Hepatocyte (in vitro differentiated cells): ENCODE results near the gene ALDH4A1. TPM values are rescaled to one million over a fixed set of nuclear protein-coding genes. Genes with fewer than 3 reads are reported as not detected.

Experiments used
- DNase-seq: peaks from one replicate; pipeline ENCODE4 v3.0.0-alpha.2; 2016; ENCODE audit warnings: low spot score
- H2AFZ ChIP-seq: fragments of 200-600 bp; sonication (generic); 2 replicates; pipeline ENCODE4 v1.6.0; 2016; ENCODE audit warnings: antibody characterized with exemption, mild to moderate bottlenecking
- H3K27ac ChIP-seq: fragments of 200-600 bp; sonication (generic); 2 replicates; pipeline ENCODE4 v1.5.1; 2016; ENCODE audit warnings: mild to moderate bottlenecking
- H3K27me3 ChIP-seq: fragments of 200-600 bp; sonication (generic); 2 replicates; pipeline ENCODE4 v1.6.1; 2016
- H3K36me3 ChIP-seq: fragments of 200-600 bp; sonication (generic); replicated peaks from 2 replicates; pipeline ENCODE4 v1.5.1; 2016; ENCODE audit warnings: low read depth; ENCODE audit not compliant: insufficient read depth
- H3K4me1 ChIP-seq: fragments of 200-600 bp; sonication (generic); 2 replicates; pipeline ENCODE4 v1.5.1; 2016; ENCODE audit warnings: mild to moderate bottlenecking, moderate library complexity; ENCODE audit not compliant: insufficient read depth
- H3K4me2 ChIP-seq: fragments of 200-600 bp; sonication (generic); 2 replicates; pipeline ENCODE4 v1.6.0; 2016
- H3K4me3 ChIP-seq: fragments of 200-600 bp; sonication (generic); 2 replicates; pipeline ENCODE4 v1.5.1; 2016; ENCODE audit warnings: mild to moderate bottlenecking
- H3K79me2 ChIP-seq: fragments of 200-600 bp; sonication (generic); 2 replicates; pipeline ENCODE4 v1.6.0; 2017; ENCODE audit warnings: mild to moderate bottlenecking
- H3K9me2 ChIP-seq: fragments of 200-600 bp; sonication (generic); replicated peaks from 2 replicates; pipeline ENCODE4 v1.6.0; 2017; ENCODE audit warnings: mild to moderate bottlenecking; ENCODE audit not compliant: insufficient read depth
- H3K9me3 ChIP-seq: fragments of 200-600 bp; sonication (generic); 2 replicates; pipeline ENCODE4 v1.5.1; 2016; ENCODE audit warnings: low read depth, mild to moderate bottlenecking
- H4K20me1 ChIP-seq: fragments of 200-600 bp; sonication (generic); 2 replicates; pipeline ENCODE4 v1.6.0; 2016; ENCODE audit warnings: mild to moderate bottlenecking; ENCODE audit not compliant: insufficient read depth, poor library complexity, severe bottlenecking
- CTCF ChIP-seq: fragments of 200-600 bp; sonication (generic); IDR thresholded peaks from 2 replicates; pipeline ENCODE4 v1.5.1; 2016; ENCODE audit warnings: antibody characterized with exemption, mild to moderate bottlenecking; ENCODE audit not compliant: poor library complexity
- EZH2 ChIP-seq: fragments of 200-600 bp; sonication (generic); IDR thresholded peaks from 2 replicates; pipeline ENCODE4 v1.6.1; 2016; ENCODE audit warnings: antibody characterized with exemption, mild to moderate bottlenecking, borderline replicate concordance
- EZH2phosphoT487 ChIP-seq: fragments of 200-600 bp; sonication (generic); IDR thresholded peaks from one replicate; pipeline ENCODE4 v1.6.1; 2018; ENCODE audit warnings: antibody characterized with exemption, mild to moderate bottlenecking, low read depth, moderate library complexity; ENCODE audit not compliant: unreplicated experiment, severe bottlenecking
- WGBS: methylation state at CpG from one replicate; pipeline ENCODE4 v1.1.6; 2016; ENCODE audit warnings: low lambda C conversion rate; ENCODE audit errors: missing lambda C conversion rate; 5-methylcytosine and 5-hydroxymethylcytosine counted together
- polyA plus RNA-seq: library from polyadenylated mRNA; unstranded; fragments of >200 nt; fragmentation: Nextera tagmentation; extraction: Ambion mirVana; gene quantifications from 2 replicates; pipeline ENCODE4 v1.2.1, GENCODE V29; 2016
- total RNA-seq: library from RNA; depleted of rRNA; stranded (reverse); fragments of >200 nt; gene quantifications from 2 replicates; pipeline ENCODE4 v1.2.3, GENCODE V29; 2014

Gene ALDH4A1
- total and polyA plus RNA-seq, 2 experiments from 2014 or later = 41.4 to 49.1 TPM

GRCh38 chr1:18885311-18886002 lies 16.9 kb downstream of the ALDH4A1 start:
- Histone ChIP-seq H3K27me3 (no peaks in the 10 kb centered on the region), H4K20me1 (no peaks in the 10 kb centered on the region), H3K4me1 (no peaks in the 10 kb centered on the region), H3K9me3 (no peaks in the 10 kb centered on the region), H2AFZ (no peak overlapping the region), H3K9me2 (no peaks in the 10 kb centered on the region), H3K79me2 (no peaks in the 10 kb centered on the region), H3K36me3 (no peaks in the 10 kb centered on the region), H3K4me3 (no peak overlapping the region), H3K27ac (no peak overlapping the region), H3K4me2 (no peak overlapping the region)
- WGBS = 94% methylated on average over 17 of the region's 17 CpGs
- no peak for DNase-seq
- TF ChIP-seq EZH2phosphoT487 = no peak
- TF ChIP-seq CTCF = no peak
- no peak for TF ChIP-seq EZH2

- Histone ChIP-seq H3K9me3 (no peaks in the 10 kb centered on the region), H3K9me2 (no peaks in the 10 kb centered on the region), H3K79me2 (no peaks in the 10 kb centered on the region), H3K27ac (no peak overlapping the region), H4K20me1 (no peaks in the 10 kb centered on the region), H3K27me3 (no peaks in the 10 kb centered on the region), H2AFZ (no peak overlapping the region), H3K4me1 (no peaks in the 10 kb centered on the region), H3K36me3 (no peaks in the 10 kb centered on the region), H3K4me3 (no peak overlapping the region), H3K4me2 (no peak overlapping the region)
- TF ChIP-seq CTCF (no peak), EZH2phosphoT487 (no peak), EZH2 (no peak)
- no peak for DNase-seq
- WGBS = 86% methylated on average over 6 of the region's 6 CpGs
These were observed 17.6 kb downstream of the ALDH4A1 start for GRCh38 chr1:18884727-18885126.

GRCh38 chr1:18884419-18884717 lies 18.0 kb downstream of the ALDH4A1 start:
- Histone ChIP-seq H3K27ac (no peak overlapping the region), H3K27me3 (no peaks in the 10 kb centered on the region), H3K36me3 (no peaks in the 10 kb centered on the region), H3K9me2 (no peaks in the 10 kb centered on the region), H3K4me1 (no peaks in the 10 kb centered on the region), H2AFZ (no peak overlapping the region), H3K9me3 (no peaks in the 10 kb centered on the region), H3K4me3 (no peak overlapping the region), H4K20me1 (no peaks in the 10 kb centered on the region), H3K79me2 (no peaks in the 10 kb centered on the region), H3K4me2 (no peak overlapping the region)
- TF ChIP-seq EZH2phosphoT487 (no peak), EZH2 (no peak), CTCF (no peak)
- no peak for DNase-seq
- 80% methylated on average over 4 of the region's 4 CpGs for WGBS
